HG02759 (cell line): ENCODE results near the gene ALDOA.

Experiments
- ATAC-seq: cut with Tn5 transposase; IDR thresholded peaks from one replicate; pipeline ENCODE4 v1.9.1; 2021; ENCODE audit warnings: mild to moderate bottlenecking, moderate library complexity; ENCODE audit not compliant: unreplicated experiment

Gene ALDOA

GRCh38 chr16:30068750-30069610, 3.4 kb downstream of the ALDOA start:
- ATAC-seq, result no peak

- no peak for ATAC-seq
These were observed 4.3 kb downstream of the ALDOA start for GRCh38 chr16:30069611-30070462.

GRCh38 chr16:30070490-30070889, 4.9 kb downstream of the ALDOA start:
- ATAC-seq, result no peak

GRCh38 chr16:30075503-30076275, 10.1 kb downstream of the ALDOA start, which contains the start of gene PPP4C:
Gene PPP4C (plus strand): TSS chr16:30075994. CDS start chr16:30076378, 384 bp downstream.
- peak; percentile 90 for ATAC-seq

- ATAC-seq, result peak; percentile 28
These were observed 10.8 kb downstream of the ALDOA start for GRCh38 chr16:30076276-30076791.

- no peak for ATAC-seq
These were observed 12.1 kb downstream of the ALDOA start for GRCh38 chr16:30077656-30078055.

- ATAC-seq, result no peak
These were observed 13.2 kb downstream of the ALDOA start for GRCh38 chr16:30078744-30079143.

- ATAC-seq, result no peak
These were observed 13.9 kb downstream of the ALDOA start for GRCh38 chr16:30079480-30079879.

- no peak for ATAC-seq
These were observed 17.1 kb downstream of the ALDOA start for GRCh38 chr16:30082545-30083090.

- ATAC-seq, result no peak
These were observed 17.9 kb downstream of the ALDOA start for GRCh38 chr16:30083216-30084055.

GRCh38 chr16:30084096-30084815, 18.7 kb downstream of the ALDOA start:
- ATAC-seq, result no peak

- no peak for ATAC-seq
These were observed 19.2 kb downstream of the ALDOA start for GRCh38 chr16:30084816-30085159.

- ATAC-seq, result no peak
These were observed 19.7 kb downstream of the ALDOA start for GRCh38 chr16:30085247-30085646.

GRCh38 chr16:30085820-30086219, 20.3 kb downstream of the ALDOA start:
- ATAC-seq, result no peak

GRCh38 chr16:30086291-30087140, 21.0 kb downstream of the ALDOA start:
- ATAC-seq, result no peak

- no peak for ATAC-seq
These were observed 21.8 kb downstream of the ALDOA start for GRCh38 chr16:30087181-30087898.

GRCh38 chr16:30088237-30088831, 22.8 kb downstream of the ALDOA start:
- no peak for ATAC-seq
